Astrocyte (in vitro differentiated cells and primary cell): ENCODE data around the gene DDX1.

Source experiments
- EZH2 ChIP-seq: IDR thresholded peaks from 2 replicates; pipeline ENCODE4 v1.6.1; 2012; ENCODE audit warnings: mild to moderate bottlenecking, low read length, inconsistent platforms; ENCODE audit not compliant: insufficient read depth
- TF ChIP-seq, protein P1 (sequence below): IDR thresholded peaks from 2 replicates; pipeline ENCODE4 v1.5.1; 2011; ENCODE audit warnings: low read depth, mild to moderate bottlenecking, inconsistent platforms, low read length, moderate library complexity; ENCODE audit not compliant: insufficient read depth

DNA sequence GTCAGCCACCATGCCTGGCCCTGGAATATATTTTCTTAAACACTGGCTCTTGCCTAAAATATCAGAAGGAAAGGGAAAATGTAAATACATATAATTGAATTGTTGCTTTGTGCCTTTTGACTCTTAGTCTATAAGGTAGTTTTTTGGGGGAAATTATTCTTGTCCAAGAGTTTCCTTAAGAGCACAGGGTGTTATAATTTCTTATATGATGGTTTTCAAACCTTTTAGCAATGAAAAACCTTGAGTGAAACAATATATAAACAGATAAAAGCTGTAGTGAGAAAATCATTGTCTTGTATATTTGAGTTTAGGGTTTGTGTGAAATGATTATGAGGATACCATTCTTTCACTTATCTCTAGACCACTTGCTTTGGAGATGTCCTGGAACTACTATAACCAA lies 40.2 kb downstream of the DDX1 start:
- TF ChIP-seq, protein P1, sequence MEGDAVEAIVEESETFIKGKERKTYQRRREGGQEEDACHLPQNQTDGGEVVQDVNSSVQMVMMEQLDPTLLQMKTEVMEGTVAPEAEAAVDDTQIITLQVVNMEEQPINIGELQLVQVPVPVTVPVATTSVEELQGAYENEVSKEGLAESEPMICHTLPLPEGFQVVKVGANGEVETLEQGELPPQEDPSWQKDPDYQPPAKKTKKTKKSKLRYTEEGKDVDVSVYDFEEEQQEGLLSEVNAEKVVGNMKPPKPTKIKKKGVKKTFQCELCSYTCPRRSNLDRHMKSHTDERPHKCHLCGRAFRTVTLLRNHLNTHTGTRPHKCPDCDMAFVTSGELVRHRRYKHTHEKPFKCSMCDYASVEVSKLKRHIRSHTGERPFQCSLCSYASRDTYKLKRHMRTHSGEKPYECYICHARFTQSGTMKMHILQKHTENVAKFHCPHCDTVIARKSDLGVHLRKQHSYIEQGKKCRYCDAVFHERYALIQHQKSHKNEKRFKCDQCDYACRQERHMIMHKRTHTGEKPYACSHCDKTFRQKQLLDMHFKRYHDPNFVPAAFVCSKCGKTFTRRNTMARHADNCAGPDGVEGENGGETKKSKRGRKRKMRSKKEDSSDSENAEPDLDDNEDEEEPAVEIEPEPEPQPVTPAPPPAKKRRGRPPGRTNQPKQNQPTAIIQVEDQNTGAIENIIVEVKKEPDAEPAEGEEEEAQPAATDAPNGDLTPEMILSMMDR: no peak
- TF ChIP-seq EZH2: no peak
